HPDE6-E6E7 (cell line): ENCODE data around the gene TXN2.
"Not testable (repeated sequence)": the region's sequence is repeated elsewhere in the genome, so short reads cannot be mapped to it uniquely, and the experiment has no call there.

Experiments used
- DNase-seq: peaks from one replicate; pipeline ENCODE4 v3.0.0; 2011; ENCODE audit warnings: missing footprints; ENCODE audit errors: extremely low spot score

Gene TXN2

DNA sequence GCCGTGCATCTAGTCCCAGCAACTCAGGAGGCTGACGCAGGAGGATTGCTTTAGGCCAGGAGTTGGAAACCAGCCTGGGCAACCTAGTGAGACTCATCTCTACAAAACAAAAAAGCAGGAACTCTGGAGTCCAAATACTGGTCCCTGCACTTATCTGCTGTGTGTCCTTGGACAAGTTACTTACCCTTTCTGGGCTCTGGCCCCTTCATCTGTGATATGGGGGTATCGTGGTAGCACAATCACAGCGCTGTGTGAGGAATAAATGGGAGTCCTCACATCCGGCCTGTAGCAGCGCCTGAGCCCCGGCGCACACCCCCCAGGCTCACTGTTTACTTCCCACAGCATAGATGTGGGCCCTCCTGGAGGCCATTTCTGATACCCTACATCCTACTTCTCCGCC lies 49.5 kb downstream of the TXN2 start:
- DNase-seq: no peak

DNA sequence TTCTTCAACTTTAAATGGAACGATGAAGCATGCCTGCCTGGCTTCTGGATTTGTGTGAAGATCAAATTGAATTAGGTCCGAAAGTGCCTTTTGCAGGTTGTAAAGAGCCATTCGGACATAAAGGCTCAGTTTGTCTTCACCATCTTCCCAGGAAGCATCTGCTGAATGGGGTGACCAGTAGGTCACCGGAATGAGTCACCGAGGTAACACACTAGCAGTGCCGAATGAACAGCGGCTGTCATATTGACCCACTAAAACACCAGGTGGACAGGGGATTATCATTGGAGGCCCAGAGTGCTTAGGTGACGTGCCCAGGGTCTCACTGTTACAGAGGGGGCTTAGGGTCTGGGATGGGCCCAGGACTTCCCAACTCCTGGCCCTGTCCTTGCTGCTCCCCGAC lies 50.6 kb downstream of the TXN2 start:
- DNase-seq: no peak

DNA sequence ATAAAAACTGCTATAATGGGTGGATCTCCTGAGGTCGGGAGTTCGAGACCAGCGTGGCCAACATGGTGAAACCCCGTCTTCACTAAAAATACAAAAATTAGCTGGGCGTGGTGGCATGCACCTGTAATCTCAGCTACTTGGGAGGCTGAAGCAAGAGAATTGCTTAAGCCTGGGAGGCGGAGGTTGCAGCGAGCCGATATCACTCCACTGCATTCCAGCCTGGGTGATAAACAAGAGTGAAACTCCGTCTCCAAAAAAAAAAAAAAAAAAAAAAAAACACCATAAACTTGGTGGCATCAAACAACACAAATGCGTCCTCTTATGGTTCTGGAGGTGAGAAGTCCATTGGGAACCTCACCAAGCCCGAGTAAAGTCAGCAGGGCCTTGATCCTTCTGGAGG lies 53.5 kb downstream of the TXN2 start:
- DNase-seq: not testable (repeated sequence)

DNA sequence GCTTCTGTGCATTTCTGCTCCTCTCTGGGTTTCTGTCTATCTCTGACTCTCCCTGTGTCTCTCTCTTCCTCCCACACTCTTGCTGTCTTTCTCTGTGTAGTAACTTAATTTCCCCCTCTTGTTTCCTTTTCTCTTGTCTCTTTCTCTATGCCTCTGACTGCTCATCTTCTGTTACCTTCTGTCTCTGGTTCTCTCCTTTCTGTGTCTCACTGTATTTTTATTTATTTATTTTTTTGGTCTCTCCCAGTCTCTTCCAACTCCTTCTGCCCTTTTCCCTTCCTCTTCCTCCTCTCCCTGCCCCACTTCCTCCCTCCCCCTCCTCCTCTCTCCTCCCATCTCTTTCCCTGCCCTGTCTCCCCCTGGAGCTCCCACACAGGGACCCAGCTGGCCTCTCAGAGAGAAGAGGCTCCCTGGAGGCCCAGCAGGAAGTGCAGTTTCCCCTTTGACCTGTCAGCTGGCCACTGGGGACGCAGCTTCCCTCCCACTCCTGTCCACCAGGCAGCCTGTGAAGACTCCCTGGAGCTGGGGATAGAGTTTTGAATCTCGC lies 55.4 kb downstream of the TXN2 start:
- DNase-seq: no peak

DNA sequence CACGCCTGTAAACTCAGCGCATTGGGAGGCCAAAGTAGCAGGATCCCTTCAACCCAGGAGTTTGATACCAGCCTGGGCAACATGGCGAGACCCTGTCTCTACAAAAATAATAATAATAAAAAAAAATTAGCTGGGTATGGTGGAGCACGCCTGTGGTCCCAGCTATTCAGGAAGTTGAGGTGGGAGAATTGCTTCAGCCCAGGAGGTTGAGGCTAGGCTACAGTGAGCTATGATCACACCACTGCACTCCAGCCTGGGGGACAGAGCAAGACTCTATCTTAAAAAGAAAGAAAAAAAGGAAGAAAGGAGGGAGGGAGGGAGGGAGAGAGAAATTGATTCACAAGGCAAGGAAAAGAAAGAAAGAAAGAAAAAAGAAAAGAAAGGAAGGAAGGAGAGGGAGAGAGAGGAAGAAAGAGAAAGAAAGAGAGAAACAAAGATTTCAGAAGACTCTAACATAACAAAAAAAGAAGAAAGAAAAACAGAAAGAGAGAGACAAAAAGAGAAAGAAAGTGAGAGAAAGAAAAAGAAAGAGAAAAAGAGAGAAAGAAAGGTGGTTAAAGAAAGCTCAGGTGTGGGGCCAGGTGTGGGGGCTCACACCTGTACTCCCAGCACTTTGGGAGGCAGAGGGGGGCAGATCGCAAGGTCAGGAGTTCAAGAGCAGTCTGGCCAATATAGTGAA lies 56.4 kb downstream of the TXN2 start:
- DNase-seq: no peak

DNA sequence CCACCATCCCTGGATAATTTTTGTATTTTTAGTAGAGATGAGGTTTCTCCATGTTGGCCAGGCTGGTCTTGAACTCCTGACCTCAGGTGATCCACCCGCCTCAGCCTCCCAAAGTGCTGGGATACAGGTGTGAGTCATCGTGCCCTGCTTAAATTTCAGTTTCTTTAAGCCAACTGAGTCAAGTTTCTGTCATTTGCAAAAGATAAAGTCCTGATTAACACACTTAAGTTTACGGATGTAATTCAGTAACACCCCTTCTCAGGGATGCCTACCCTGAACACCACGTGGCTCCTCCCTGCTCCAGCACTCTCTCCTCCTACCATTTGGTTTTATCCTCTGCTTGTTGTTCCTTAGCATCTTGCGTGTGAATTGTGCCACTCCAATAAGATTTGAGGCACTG lies 57.0 kb downstream of the TXN2 start:
- not testable (repeated sequence) for DNase-seq

DNA sequence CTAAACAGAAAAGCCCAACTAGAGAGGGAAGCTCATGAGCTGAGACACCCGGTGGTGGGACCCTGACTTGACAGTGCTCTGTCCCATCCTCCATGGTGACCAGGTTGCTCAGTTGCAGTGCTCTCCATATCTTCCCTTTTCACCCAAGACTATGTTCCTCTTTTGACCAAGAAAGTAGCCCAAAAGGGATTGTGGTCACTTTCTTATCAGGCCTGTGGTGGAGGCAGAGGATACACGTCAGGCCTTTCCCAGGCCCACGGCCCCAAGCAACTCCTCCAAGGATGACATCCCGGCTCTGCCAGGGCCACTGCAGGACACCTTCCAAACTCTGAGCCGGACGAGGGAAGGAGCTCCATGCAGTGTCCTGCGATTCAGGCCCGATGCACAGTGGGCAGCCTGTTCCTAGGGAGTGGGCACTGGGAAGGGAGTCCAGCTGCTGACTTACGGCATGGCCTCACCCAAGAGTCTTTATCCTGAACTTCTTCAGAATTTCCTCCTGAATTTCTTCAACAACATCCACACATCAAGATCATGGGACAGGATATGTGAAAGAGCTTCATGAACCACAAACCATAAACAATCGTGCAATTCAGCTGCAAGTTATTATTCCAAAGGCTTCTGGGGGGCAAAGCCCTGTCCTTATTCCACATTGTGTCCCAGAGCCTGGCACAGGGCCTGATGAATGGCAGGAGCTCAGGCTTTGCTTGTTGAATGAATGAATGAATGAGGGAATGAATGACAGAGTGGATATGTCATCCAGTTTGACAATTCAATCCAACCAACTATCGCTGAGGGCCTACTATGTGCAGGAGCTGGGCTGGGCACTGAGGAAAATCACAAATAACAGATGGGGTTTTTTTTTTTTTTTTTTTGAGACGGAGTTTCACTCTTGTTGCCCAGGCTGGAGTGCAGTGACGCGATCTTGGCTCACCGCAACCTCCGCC lies 57.7 kb downstream of the TXN2 start:
- no peak for DNase-seq

DNA sequence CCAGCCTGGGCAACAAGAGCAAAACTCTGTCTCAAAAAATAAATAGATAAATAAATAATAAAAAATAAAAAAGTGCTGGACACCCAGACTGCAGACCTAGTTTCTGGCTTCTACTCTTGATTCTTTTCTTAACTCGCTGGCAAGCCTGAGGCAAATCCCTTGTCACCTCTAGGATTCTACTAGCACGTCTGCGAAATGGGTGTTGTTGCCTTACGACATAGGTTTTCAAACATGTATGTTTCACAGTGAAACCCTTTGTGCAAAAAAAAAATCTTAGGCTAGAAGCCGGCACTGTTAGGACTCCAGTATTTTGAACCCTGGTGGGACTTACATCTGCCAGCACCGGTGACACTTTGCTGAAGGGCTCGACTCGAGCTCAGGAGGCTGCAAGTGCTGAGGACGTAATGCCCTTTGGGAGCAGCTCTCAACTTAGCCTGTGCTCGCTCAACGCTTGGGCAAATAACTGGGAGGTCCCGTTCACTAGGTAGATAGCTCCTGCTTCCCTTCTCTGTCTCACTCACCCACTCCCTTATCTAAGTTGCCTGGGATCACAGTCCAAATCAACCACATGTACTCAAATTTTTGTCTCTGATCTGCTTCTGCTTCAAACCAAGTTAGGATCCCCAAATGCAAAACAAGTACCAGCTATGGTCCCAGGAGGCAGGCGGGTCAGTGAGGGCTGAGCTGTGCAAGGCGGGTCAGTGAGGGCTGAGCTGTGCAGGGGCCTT lies 59.0 kb downstream of the TXN2 start:
- DNase-seq: no peak

DNA sequence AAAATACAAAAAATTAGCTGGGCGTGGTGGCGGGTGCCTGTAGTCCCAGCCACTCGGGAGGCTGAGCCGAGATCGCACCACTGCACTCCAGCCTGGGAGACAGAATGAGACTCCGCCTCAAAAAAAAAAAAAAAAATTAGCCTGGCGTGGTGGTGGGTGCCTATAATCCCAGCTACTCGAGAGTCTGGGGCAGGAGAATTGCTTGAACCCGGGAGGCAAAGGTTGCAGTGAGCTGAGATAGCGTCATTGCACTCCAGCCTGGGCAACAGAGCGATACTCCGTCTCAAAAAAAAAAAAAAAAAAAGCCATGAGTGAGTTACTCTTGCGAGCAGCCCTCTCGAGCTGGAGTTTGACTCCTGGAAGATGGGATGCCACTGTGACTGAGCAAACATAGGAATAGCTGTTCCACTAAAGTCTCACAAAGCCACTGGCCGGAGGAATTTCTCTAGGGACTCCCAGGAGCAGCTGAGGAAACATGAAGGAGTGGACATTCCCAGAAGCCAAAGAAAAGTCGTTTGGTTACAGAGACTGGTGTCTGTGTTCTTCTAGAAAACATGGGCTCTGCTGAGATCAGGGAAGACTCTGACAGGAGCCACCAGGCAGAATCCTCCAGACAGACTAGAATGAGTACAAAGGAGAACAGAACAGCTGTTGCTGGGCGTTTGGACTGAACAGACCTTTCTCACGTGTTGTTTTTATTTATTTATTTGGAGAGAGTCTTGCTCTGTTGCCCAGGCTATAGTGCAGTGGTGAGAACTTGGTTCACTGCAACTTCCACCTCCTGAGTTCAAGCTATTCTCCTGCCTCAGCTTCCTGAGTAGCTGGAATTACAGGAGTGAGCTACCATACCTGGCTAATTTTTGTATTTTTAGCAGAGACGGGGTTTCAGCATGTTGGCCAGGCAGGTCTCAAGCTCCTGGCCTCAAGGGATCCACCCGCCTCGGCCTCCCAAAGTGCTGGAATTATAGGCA lies 61.2 kb downstream of the TXN2 start:
- DNase-seq: no peak

DNA sequence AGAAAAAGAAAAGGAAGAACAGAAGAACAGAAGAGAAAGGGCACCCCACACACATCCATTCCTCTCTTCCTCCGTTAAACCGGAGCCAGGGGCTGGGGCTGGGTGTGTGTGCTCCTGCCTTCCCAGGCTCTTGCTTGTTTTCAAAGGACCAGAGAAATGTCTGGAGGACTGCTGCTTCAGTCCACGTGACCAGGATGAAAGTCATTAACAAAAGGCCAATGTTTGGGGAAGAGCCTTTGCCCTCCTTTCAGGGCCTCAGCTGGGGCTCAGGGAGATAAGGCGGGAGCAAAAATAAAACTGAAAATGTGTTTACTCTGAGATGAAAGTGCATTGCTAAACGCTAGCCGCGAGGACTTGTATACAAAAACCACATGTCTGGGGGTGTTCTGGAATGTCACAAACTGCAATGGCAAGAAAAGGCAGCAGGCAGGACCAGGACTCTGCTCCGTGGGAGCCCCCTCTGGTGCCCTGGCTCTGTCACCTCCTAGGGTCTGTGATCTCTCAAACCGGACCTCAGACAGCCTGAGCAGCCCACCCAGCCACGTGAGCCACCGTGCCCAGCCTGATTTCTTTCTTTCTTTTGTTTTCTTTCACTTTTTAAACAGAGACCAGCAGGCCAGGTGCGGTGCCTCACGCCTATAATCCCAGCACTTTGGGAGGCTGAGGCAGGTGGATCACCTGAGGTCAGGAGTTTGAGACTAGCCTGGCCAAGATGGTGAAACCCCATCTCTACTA lies 62.1 kb downstream of the TXN2 start:
- DNase-seq: no peak

DNA sequence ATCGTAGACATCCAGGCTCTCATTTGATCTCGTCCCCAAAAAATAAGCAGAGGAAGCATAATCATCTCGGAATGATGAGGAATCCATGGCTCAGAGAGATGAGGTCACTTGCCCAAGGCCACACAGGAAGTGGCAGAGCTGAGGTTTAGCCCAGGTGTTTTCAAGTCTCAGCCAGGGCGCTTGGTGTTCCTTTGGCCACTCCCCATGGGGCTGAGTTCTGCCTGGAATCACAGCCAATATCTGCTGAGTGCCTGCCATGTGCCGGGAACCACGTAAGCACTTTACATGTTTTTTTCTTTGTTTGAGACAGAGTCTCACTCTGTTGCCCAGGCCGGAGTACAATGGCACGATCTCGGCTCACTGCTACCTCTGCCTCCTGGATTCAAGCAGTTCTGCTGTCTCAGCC lies 64.2 kb downstream of the TXN2 start:
- DNase-seq: peak; percentile 58
